H1 (cell line): ENCODE data around the gene ANXA5.

Experiments used
- CTCF ChIP-seq, 3 experiments: IDR thresholded peaks; 1 replicate in 2 of 3; 2 replicates in 1 of 3; pipeline versions ENCODE4 v1.5.1 to v1.6.1; 2011; ENCODE audit warnings: low read length in 3 of 3, mild to moderate bottlenecking in 3 of 3, inconsistent platforms in 2 of 3, low read depth in 1 of 3, moderate library complexity in 1 of 3; ENCODE audit not compliant: insufficient read depth in 1 of 3; ENCODE audit errors: control extremely low read depth in 1 of 3
- JUND ChIP-seq: IDR thresholded peaks from 2 replicates; pipeline ENCODE4 v1.6.1; 2011; ENCODE audit warnings: mild to moderate bottlenecking, improper control_type of control experiment, low read length
- POLR2A ChIP-seq, 2 experiments: IDR thresholded peaks; 1 replicate in 1 of 2; 2 replicates in 1 of 2; pipeline ENCODE4 v1.6.1; 2011; ENCODE audit warnings: low read depth in 2 of 2, low read length in 2 of 2, mild to moderate bottlenecking in 2 of 2; ENCODE audit errors: control extremely low read depth in 1 of 2
- TAF7 ChIP-seq: optimal IDR thresholded peaks from 2 replicates; pipeline ENCODE3; 2011; ENCODE audit warnings: low read depth, mild to moderate bottlenecking, inconsistent platforms, low read length, moderate library complexity, borderline replicate concordance

DNA sequence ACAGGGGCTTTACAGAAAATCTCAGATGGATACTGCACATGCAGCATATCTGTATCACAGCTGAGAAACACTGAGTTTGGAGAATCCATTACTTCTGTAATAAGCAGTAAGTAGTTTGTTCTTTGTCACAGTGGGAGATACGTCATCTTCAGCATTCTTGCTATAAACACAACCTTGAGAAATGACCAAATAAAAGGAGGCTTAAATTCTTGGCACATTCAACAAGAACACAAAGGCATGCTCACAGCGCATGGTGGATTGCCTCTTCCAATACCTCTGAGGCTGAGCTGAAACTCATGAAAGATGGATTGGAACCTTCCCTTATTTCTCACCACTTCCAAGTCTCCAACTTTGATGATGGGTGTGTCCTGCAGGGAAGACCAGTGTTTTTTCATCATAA lies 54.5 kb downstream of the ANXA5 start:
- TF ChIP-seq POLR2A (IDR thresholded peaks at IDR 0.05; ENCODE audit: control extremely low read depth in 1 of 2, low read depth in 2 of 2, low read length in 2 of 2) (no peak), CTCF (IDR thresholded peaks at IDR 0.05; ENCODE audit: control extremely low read depth in 1 of 3, insufficient read depth in 1 of 3, low read depth in 1 of 3, low read length in 3 of 3) (no peak), JUND (no peak), TAF7 (no peak)
